Natural killer cell treated with Interleukin-12 subunit alpha and Interleukin-12 subunit beta and Interleukin-15 and Interleukin-18, amount 100 ng/mL, for 72 hours (primary cell): ENCODE measurements around the gene E4F1. TPM values are rescaled to one million over a fixed set of nuclear protein-coding genes. Genes with fewer than 3 reads are reported as not detected.

Experiments
- ATAC-seq, 2 donors: fragments of 150-1000 bp; cut with Tn5 transposase in 1 of 2; sonication (Bioruptor Pico), chemical (Tn5 transposase) in 1 of 2; 2 replicates each; pipeline ENCODE4 v1.10.0; 2021
- DNase-seq: peaks from one replicate; pipeline ENCODE4 v3.0.0; 2022; ENCODE audit warnings: low spot score
- H3K27ac Mint-ChIP-seq, 2 donors: 1 replicate in 1 of 2; 2 replicates in 1 of 2; pipeline ENCODE4 v1.8.0; 2022; ENCODE audit warnings: mixed read lengths in 2 of 2, mild to moderate bottlenecking in 1 of 2, moderate library complexity in 1 of 2
- H3K27me3 Mint-ChIP-seq, 2 donors: 1 replicate in 1 of 2; 2 replicates in 1 of 2; pipeline ENCODE4 v1.8.0; 2022; ENCODE audit warnings: mixed read lengths in 2 of 2
- H3K36me3 Mint-ChIP-seq: one replicate; pipeline ENCODE4 v1.8.0; 2022; ENCODE audit warnings: mixed read lengths
- H3K4me1 Mint-ChIP-seq, 2 donors: 1 replicate in 1 of 2; 2 replicates in 1 of 2; pipeline ENCODE4 v1.8.0; 2022; ENCODE audit warnings: low read depth in 2 of 2, mixed read lengths in 2 of 2, mild to moderate bottlenecking in 1 of 2
- H3K4me3 Mint-ChIP-seq: one replicate; pipeline ENCODE4 v1.8.0; 2022; ENCODE audit warnings: mixed read lengths
- H3K9me3 Mint-ChIP-seq: 2 replicates; pipeline ENCODE4 v1.8.0; 2022; ENCODE audit warnings: mixed read lengths
- total RNA-seq, 2 donors: library from RNA; stranded (reverse); gene quantifications; one replicate each; pipeline ENCODE4 v1.2.3, GENCODE V29; 2022

Gene E4F1
- total RNA-seq, 2 donors from 2014 or later: 27.5 to 51.8 TPM

- Mint-ChIP-seq H3K9me3 (no peaks in the 10 kb centered on the region), H3K4me3 (no peak overlapping the region), H3K4me1 (peaks cover 0 to 3% of the 10 kb centered on the region in 2 donors), H3K36me3 (no peaks in the 10 kb centered on the region), H3K27me3 (no peaks in the 10 kb centered on the region), H3K27ac (no peak overlapping the region)
- peak; percentile 54 for DNase-seq
- ATAC-seq: peak in 1 of 2 donors; percentile 29
Measured at GRCh38 chr16:2278956-2279800, 55.8 kb downstream of the E4F1 start.

- Mint-ChIP-seq H3K27me3 (no peaks in the 10 kb centered on the region), H3K9me3 (no peaks in the 10 kb centered on the region), H3K4me3 (no peak overlapping the region), H3K36me3 (no peaks in the 10 kb centered on the region), H3K4me1 (peaks cover 0 to 3% of the 10 kb centered on the region in 2 donors), H3K27ac (no peak overlapping the region)
- DNase-seq: peak; percentile 34
- ATAC-seq: no peak
Measured at GRCh38 chr16:2280461-2280860, 57.1 kb downstream of the E4F1 start.

DNA sequence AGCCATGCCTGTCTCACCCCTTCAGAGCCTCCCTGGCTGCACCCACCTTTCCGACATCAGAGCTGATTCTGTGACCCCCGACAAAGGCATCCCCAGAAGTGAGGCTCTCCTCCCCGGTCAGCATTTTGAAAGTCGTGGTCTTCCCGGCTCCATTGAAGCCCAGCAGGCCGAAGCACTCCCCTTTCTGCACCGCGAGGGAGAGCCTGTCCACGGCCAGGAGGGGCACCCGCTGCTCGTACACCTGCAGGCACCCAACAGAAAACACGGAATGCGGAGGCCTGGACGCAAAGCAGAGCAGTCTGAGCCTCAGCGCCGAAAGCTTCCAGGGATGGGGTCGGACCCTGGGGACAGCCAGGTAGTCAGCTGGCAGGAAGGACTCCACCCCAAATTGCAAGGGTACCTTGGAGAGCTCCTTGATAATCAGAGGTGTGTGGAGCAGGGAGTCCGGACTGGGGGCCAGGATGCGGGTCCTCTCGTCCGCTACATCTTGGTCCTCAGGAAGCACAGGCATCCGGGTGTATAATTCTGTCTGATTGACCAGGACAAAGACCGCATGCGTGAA, 57.7 kb downstream of the E4F1 start:
- peak; percentile 51 for DNase-seq
- Mint-ChIP-seq H3K4me3 (no peak overlapping the region), H3K36me3 (no peaks in the 10 kb centered on the region), H3K27me3 (no peaks in the 10 kb centered on the region), H3K27ac (no peak overlapping the region), H3K9me3 (no peaks in the 10 kb centered on the region), H3K4me1 (peaks cover 0 to 3% of the 10 kb centered on the region in 2 donors)
- no peak for ATAC-seq

GRCh38 chr16:2282262-2282661, 58.9 kb downstream of the E4F1 start:
- H3K27ac Mint-ChIP-seq: no peak overlapping the region
- no peaks in the 10 kb centered on the region for H3K27me3 Mint-ChIP-seq
- H3K4me3 Mint-ChIP-seq: no peak overlapping the region

DNA sequence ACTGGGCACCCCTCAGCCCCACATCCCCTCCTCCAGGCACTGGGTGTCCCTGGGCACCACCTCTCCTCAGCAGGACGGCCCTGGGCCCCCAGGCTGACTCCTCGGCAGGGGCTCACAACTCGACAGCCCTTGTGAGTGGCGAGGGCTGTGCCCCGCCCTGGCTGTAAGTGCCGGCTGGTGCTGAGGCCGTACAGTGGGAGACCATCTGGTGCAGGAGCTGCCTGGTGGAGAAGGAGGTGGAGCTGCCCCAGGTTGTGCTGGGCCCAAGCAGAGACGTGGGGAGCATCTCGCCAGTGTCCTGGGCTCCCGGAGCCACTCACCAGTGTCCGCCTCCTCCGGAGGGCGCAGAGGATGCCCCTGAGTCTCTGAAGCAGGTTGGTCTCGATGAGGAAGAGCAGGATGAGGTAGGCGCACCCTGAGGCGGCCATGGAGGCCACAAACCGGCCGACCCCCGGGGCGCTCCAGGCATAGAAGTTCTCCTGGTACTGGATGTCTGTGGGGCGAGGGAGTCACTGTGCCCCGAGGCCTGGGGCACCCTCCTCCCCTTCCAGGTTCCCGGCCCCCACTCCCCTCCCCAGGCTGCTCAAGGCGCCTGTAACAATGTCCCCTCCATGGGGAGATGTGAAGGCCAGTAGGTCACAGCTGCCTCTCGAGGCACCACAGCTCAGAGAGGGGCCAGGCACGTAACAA, 59.6 kb downstream of the E4F1 start:
- no peak overlapping the region for H3K4me3 Mint-ChIP-seq
- H3K9me3 Mint-ChIP-seq: no peaks in the 10 kb centered on the region
- H3K27ac Mint-ChIP-seq: no peak overlapping the region
- DNase-seq: peak; percentile 57
- no peak for ATAC-seq
- H3K4me1 Mint-ChIP-seq: peaks cover 0 to 3% of the 10 kb centered on the region in 2 donors
- H3K36me3 Mint-ChIP-seq: no peaks in the 10 kb centered on the region
- no peaks in the 10 kb centered on the region for H3K27me3 Mint-ChIP-seq

More at GRCh38 chr16:2282262-2282661, 58.9 kb downstream of the E4F1 start:
- Mint-ChIP-seq H3K9me3 (no peaks in the 10 kb centered on the region), H3K4me1 (peaks cover 0 to 3% of the 10 kb centered on the region in 2 donors), H3K36me3 (no peaks in the 10 kb centered on the region)
- ATAC-seq (no peak), DNase-seq (peak; percentile 31)

DNA sequence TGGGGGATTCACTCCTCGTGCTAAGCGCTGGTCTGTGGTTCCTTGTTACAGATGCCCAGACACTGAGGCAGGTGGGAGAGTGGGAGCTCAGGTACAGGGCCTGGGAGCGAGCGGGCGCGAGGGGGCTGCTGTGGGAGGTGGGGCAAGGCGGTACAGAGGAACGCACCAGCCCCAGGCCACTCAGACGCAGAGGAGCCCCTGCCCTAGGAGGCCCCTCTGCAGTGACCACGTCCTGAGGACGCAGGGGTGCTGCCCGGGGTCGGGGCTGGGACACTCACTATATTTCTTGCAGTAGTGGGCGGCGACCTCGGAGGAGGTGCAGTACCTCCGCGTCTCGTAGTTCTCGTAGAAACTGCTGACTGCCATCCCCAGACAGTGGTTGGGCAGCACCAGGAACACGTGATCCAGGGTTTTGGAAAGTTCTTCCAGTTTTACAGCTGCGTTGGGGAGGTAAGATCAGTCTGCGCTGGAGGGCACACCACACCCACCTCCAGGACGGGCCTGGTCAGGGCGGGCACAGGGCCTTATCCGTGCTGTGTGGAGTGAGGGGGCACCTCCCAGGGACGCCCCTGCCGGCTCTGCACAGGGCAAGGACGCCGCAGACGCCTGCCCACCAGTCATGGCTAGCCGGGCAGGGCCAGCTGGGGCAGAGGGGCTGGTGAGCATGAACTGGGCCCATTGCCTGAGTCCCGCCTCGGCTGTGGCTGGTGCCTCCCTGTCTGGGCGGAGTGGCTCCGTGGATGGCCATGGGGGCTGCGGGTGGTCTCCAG, 60.8 kb downstream of the E4F1 start:
- H3K27ac Mint-ChIP-seq: no peak overlapping the region
- no peaks in the 10 kb centered on the region for H3K27me3 Mint-ChIP-seq
- ATAC-seq: no peak
- H3K4me3 Mint-ChIP-seq: no peak overlapping the region
- H3K9me3 Mint-ChIP-seq: no peaks in the 10 kb centered on the region
- peaks cover 0 to 3% of the 10 kb centered on the region in 2 donors for H3K4me1 Mint-ChIP-seq
- no peaks in the 10 kb centered on the region for H3K36me3 Mint-ChIP-seq
- peak; percentile 51 for DNase-seq

DNA sequence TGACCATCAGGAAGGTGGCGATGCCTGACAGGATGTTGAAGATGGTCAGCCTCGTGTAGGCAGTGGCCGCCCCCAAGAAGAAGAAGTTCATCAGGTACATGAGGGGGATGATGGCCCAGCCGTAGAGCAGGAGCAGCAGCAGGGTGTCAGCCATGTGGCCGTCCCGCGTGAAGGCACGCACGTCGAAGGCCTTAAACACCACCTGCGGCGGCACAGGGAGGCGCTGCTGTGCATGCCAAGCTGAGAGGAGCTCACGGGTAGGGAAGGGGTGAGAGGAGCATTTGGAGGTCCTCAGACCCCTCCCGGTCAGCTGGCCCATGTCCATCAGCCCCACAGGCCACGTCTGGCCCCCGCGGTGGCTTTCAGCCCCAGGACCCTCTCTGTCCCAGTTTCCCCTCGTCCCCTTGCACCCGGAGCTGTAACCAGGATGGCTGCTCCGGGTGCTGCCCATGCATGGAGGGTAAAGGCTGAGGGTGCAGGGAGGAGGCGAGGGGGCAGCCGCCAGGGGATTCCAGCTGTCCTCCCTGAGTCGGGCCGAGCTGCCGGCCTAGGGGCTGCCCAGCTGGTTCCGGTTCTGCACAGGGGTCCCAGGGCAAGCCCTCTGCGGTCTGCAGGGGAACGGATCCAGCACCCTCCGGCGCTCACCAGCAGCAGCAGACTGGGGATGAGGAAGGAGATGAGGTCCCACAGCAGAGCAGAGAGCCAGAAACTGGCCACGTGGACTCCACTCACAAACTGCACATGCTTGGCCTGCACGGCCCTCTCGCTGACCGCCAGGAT, 61.6 kb downstream of the E4F1 start:
- ATAC-seq: no peak
- Mint-ChIP-seq H3K27me3 (no peaks in the 10 kb centered on the region), H3K9me3 (no peaks in the 10 kb centered on the region), H3K36me3 (no peaks in the 10 kb centered on the region), H3K4me1 (peaks cover 0 to 3% of the 10 kb centered on the region in 2 donors), H3K27ac (no peak overlapping the region), H3K4me3 (no peak overlapping the region)
- peak; percentile 28 for DNase-seq

Other genes with a start within 250 kb of the E4F1 start
- not detected for gene NOXO1, start 242.1 kb upstream of the E4F1 start, total RNA-seq
- gene GFER, start 239.4 kb upstream of the E4F1 start, total RNA-seq: 10 to 100 TPM; 31.9 to 41.7 TPM
- 10 to 100 TPM; 21.3 to 43.6 TPM for gene SYNGR3, start 233.6 kb upstream of the E4F1 start, total RNA-seq
- 100 to 1,000 TPM in 1 of 2 donors, 10 to 100 TPM in 1; 83.1 to 163 TPM for gene ZNF598, start 213.8 kb upstream of the E4F1 start, total RNA-seq
- gene NPW, start 203.8 kb upstream of the E4F1 start, total RNA-seq: 1 to 10 TPM; 1.5 to 3.5 TPM
- gene NHERF2, start 196.7 kb upstream of the E4F1 start, total RNA-seq: 1 to 10 TPM; 3.8 to 4.5 TPM
- 10 to 100 TPM; 12.6 to 40.9 TPM for gene NTHL1, start 175.8 kb upstream of the E4F1 start, total RNA-seq
- gene TSC2, start 175.6 kb upstream of the E4F1 start, total RNA-seq: 100 to 1,000 TPM; 106 to 155 TPM
- 100 to 1,000 TPM in 1 of 2 donors, 10 to 100 TPM in 1; 66.4 to 145 TPM for gene PKD1, start 87.7 kb upstream of the E4F1 start, total RNA-seq
- under 1 TPM in 1 of 2 donors, not detected in 1; 0.89 TPM for gene RAB26, start 75.0 kb upstream of the E4F1 start, total RNA-seq
- 10 to 100 TPM; 69.0 to 91.7 TPM for gene TRAF7, start 67.8 kb upstream of the E4F1 start, total RNA-seq
- under 1 TPM; 0.14 to 0.26 TPM for gene CASKIN1, start 27.0 kb upstream of the E4F1 start, total RNA-seq
- 10 to 100 TPM; 31.2 to 68.9 TPM for gene MLST8, start 18.1 kb upstream of the E4F1 start, total RNA-seq
- gene BRICD5, start 12.7 kb upstream of the E4F1 start, total RNA-seq: 10 to 100 TPM in 1 of 2 donors, 1 to 10 TPM in 1; 6.2 to 23.7 TPM
- 10 to 100 TPM; 18.8 to 39.8 TPM for gene PGP, start 8.8 kb upstream of the E4F1 start, total RNA-seq
- gene DNASE1L2, start 12.9 kb downstream of the E4F1 start, total RNA-seq: 1 to 10 TPM in 1 of 2 donors, under 1 TPM in 1; 0.88 to 3.5 TPM
- 10 to 100 TPM; 29.1 to 51.1 TPM for gene ECI1, start 28.0 kb downstream of the E4F1 start, total RNA-seq
- gene RNPS1, start 44.5 kb downstream of the E4F1 start, total RNA-seq: 100 to 1,000 TPM; 256 to 334 TPM
- gene ABCA3, start 117.1 kb downstream of the E4F1 start, total RNA-seq: 10 to 100 TPM in 1 of 2 donors, 1 to 10 TPM in 1; 7.3 to 14.9 TPM
- gene CCNF, start 205.9 kb downstream of the E4F1 start, total RNA-seq: 10 to 100 TPM; 36.1 to 79.5 TPM
- 10 to 100 TPM in 1 of 2 donors, 1 to 10 TPM in 1; 8.6 to 39.0 TPM for gene TEDC2, start 236.5 kb downstream of the E4F1 start, total RNA-seq
- not detected for gene NTN3, start 247.7 kb downstream of the E4F1 start, total RNA-seq